K562 (cell line): ENCODE data around the gene FAM174C. TPM values are rescaled to one million over a fixed set of nuclear protein-coding genes. Genes with fewer than 3 reads are reported as not detected.

ENCODE experiments used
- ARID2 ChIP-seq: fragments of 450-650 bp; IDR thresholded peaks from 2 replicates; pipeline ENCODE4 v1.6.1; 2017; ENCODE audit warnings: antibody characterized with exemption, mild to moderate bottlenecking
- HDGF ChIP-seq: fragments of 450-650 bp; IDR thresholded peaks from 2 replicates; pipeline ENCODE4 v1.6.1; 2016
- JUN ChIP-seq, 2 experiments: sonication (generic) in 1 of 2; formaldehyde crosslinking in 1 of 2; IDR thresholded peaks; 2 replicates each; pipeline versions ENCODE4 v1.6.1 to v1.8.0; 2012 to 2022; ENCODE audit warnings: borderline replicate concordance in 2 of 2, mild to moderate bottlenecking in 2 of 2, improper control_type of control experiment in 1 of 2, low read depth in 1 of 2, low read length in 1 of 2, missing genetic modification reagents in 1 of 2
- NCOA1 ChIP-seq: fragments of 450-650 bp; IDR thresholded peaks from 2 replicates; pipeline ENCODE4 v1.6.1; 2016; ENCODE audit warnings: low read depth
- PML ChIP-seq: IDR thresholded peaks from 2 replicates; pipeline ENCODE4 v1.6.1; 2012; ENCODE audit warnings: low read length, inconsistent platforms
- SAFB ChIP-seq: fragments of 200-400 bp; formaldehyde crosslinking; IDR thresholded peaks from 2 replicates; pipeline ENCODE4 v1.6.1; 2017; ENCODE audit warnings: low read depth, low read length, borderline replicate concordance
- TEAD4 ChIP-seq, 2 experiments: sonication (generic) in 1 of 2; formaldehyde crosslinking in 1 of 2; IDR thresholded peaks; 2 replicates each; pipeline versions ENCODE4 v1.6.1 to v1.8.0; 2012 to 2022; ENCODE audit warnings: borderline replicate concordance in 1 of 2, inconsistent platforms in 1 of 2, low read length in 1 of 2, mild to moderate bottlenecking in 1 of 2, missing genetic modification reagents in 1 of 2
- THAP12 ChIP-seq: fragments of 250-450 bp; sonication (Bioruptor Pico); IDR thresholded peaks from 2 replicates; pipeline ENCODE4 v1.9.0; 2021; ENCODE audit warnings: mild to moderate bottlenecking, inconsistent platforms
- ZBTB40 ChIP-seq, 2 experiments: fragments of 450-650 bp in 1 of 2; sonication (generic) in 1 of 2; formaldehyde crosslinking in 1 of 2; IDR thresholded peaks; 2 replicates each; pipeline versions ENCODE4 v1.7.1 to v1.9.0; 2016 to 2022; ENCODE audit warnings: inconsistent platforms in 1 of 2, mild to moderate bottlenecking in 1 of 2, missing genetic modification reagents in 1 of 2
- ZNF232 ChIP-seq: sonication (generic); formaldehyde crosslinking; IDR thresholded peaks from 2 replicates; pipeline ENCODE4 v1.8.0; 2022; ENCODE audit warnings: mild to moderate bottlenecking, missing genetic modification reagents
- ZNF512 ChIP-seq: IDR thresholded peaks from 2 replicates; pipeline ENCODE4 v1.6.1; 2016; ENCODE audit warnings: missing genetic modification characterization, missing compliant biosample characterization
- ZNF766 ChIP-seq: fragments of 200-800 bp; sonication (Bioruptor generic); conservative IDR thresholded peaks from 2 replicates; pipeline ENCODE4 v1.6.1; 2016; ENCODE audit warnings: missing genetic modification characterization, missing compliant biosample characterization
- polyA plus RNA-seq, 8 experiments: library from polyadenylated mRNA; depleted of rRNA in 4 of 8; stranded (reverse) in 5 of 8; unstranded in 3 of 8; fragments of >200 nt; fragmentation: Nextera tagmentation in 2 of 8; fragmentation: Illumina TruSeq in 1 of 8; extraction: Ambion mirVana in 2 of 8; extraction: Trizol in 1 of 8; gene quantifications; 2 replicates each; pipeline versions ENCODE4 v1.2.1 to v1.2.3, GENCODE V29; 2011 to 2014; ENCODE audit warnings: inconsistent platforms in 1 of 8, missing spikeins in 1 of 8
- total RNA-seq, 7 experiments: library from RNA; depleted of rRNA in 6 of 7; stranded (reverse); fragments of >200 nt in 6 of 7; fragmentation: Illumina TruSeq in 2 of 7; extraction: Trizol in 2 of 7; gene quantifications; 2 replicates each; pipeline versions ENCODE4 v1.2.1 to v1.2.3, GENCODE V29; 2011 to 2021; ENCODE audit warnings: low replicate concordance in 1 of 7

Gene FAM174C
- total and polyA plus RNA-seq, 9 of the 15 experiments (the other 6 are each of a cell fraction or from before 2014, with no cell fraction given): 0.66 to 89.6 (median 20.3) TPM

GRCh38 chr19:1268226-1269064 lies 6.9 kb upstream of the FAM174C start (continued):
- TF ChIP-seq ZBTB40 (IDR thresholded peaks at IDR 0.05) (peak; percentile 39; the same call in 1 of the 2 replicates), ZBTB40 (CRISPR knock-in tag; IDR thresholded peaks at IDR 0.05) (no peak), THAP12 (no peak), PML (no peak), ARID2 (no peak), JUN (IDR thresholded peaks at IDR 0.05; ENCODE audit: borderline replicate concordance, low read depth, low read length) (no peak), JUN (CRISPR knock-in tag; IDR thresholded peaks at IDR 0.05; ENCODE audit: borderline replicate concordance) (no peak), TEAD4 (IDR thresholded peaks at IDR 0.05; ENCODE audit: low read length) (no peak), TEAD4 (CRISPR knock-in tag; IDR thresholded peaks at IDR 0.05; ENCODE audit: borderline replicate concordance) (no peak), SAFB (peak; percentile 84; the same call in 1 of the 2 replicates), NCOA1 (no peak), HDGF (0 out of 2 replicates have a peak, but pooled peaks have one; percentile 17), ZNF232 (CRISPR knock-in tag) (no peak), ZNF766 (CRISPR knock-in tag) (no peak), ZNF512 (tag) (no peak)
